SJSA1 (cell line): ENCODE results near the gene SLCO2A1. TPM values are rescaled to one million over a fixed set of nuclear protein-coding genes. Genes with fewer than 3 reads are reported as not detected.
A peak's percentile ranks its signal among the peaks of the same experiment; 100 is the strongest.

Experiments used
- DNase-seq, 2 experiments: peaks; one replicate each; pipeline ENCODE4 v3.0.0-alpha.2; 2015 to 2020; ENCODE audit warnings: low spot score in 2 of 2, low read depth in 1 of 2
- H3K27ac ChIP-seq: fragments of 250-450 bp; sonication (Bioruptor Pico); 2 replicates; pipeline ENCODE4 v1.5.1; 2020; ENCODE audit warnings: mild to moderate bottlenecking, moderate library complexity
- H3K27me3 ChIP-seq: fragments of 250-450 bp; sonication (Bioruptor Pico); replicated peaks from 2 replicates; pipeline ENCODE4 v1.5.1; 2020; ENCODE audit warnings: mild to moderate bottlenecking, moderate library complexity
- H3K36me3 ChIP-seq: fragments of 250-450 bp; sonication (Bioruptor Pico); 2 replicates; pipeline ENCODE4 v1.5.1; 2020; ENCODE audit warnings: mild to moderate bottlenecking
- H3K4me1 ChIP-seq: fragments of 250-450 bp; sonication (Bioruptor Pico); replicated peaks from 2 replicates; pipeline ENCODE4 v1.6.1; 2021; ENCODE audit warnings: mild to moderate bottlenecking
- H3K4me3 ChIP-seq: fragments of 250-450 bp; sonication (Bioruptor Pico); 2 replicates; pipeline ENCODE4 v1.5.1; 2020; ENCODE audit warnings: mild to moderate bottlenecking
- H3K9me3 ChIP-seq: fragments of 250-450 bp; sonication (Bioruptor Pico); replicated peaks from 2 replicates; pipeline ENCODE4 v1.5.1; 2020; ENCODE audit warnings: mild to moderate bottlenecking
- total RNA-seq: library from RNA; depleted of rRNA; stranded (reverse); fragments of >200 nt; shearing (Covaris generic); gene quantifications from 2 replicates; pipeline ENCODE4 v1.2.3, GENCODE V29; 2014

SLCO2A1 gene
- total RNA-seq, 1 experiment from 2014 or later: 0.16 TPM

- H3K9me3 ChIP-seq: no peaks in the 10 kb centered on the region
- H3K36me3 ChIP-seq: no peaks in the 10 kb centered on the region
- H3K4me3 ChIP-seq: no peak overlapping the region
- DNase-seq: no peak
- peaks cover 51% of the 10 kb centered on the region for H3K4me1 ChIP-seq
- H3K27ac ChIP-seq: peak overlapping the region; percentile 34; the same call in 1 of the 2 replicates
- no peaks in the 10 kb centered on the region for H3K27me3 ChIP-seq
Measured at GRCh38 chr3:133945381-133946095, 84.2 kb downstream of the SLCO2A1 start.

- Histone ChIP-seq H3K9me3 (no peaks in the 10 kb centered on the region), H3K36me3 (no peaks in the 10 kb centered on the region), H3K27ac (peak overlapping the region; percentile 34), H3K4me1 (peaks cover 51% of the 10 kb centered on the region), H3K27me3 (no peaks in the 10 kb centered on the region), H3K4me3 (no peak overlapping the region)
- peak; percentile 75 to 81 for DNase-seq
Measured at GRCh38 chr3:133944641-133945380, 84.9 kb downstream of the SLCO2A1 start.

- peaks cover 48% of the 10 kb centered on the region for H3K4me1 ChIP-seq
- H3K27me3 ChIP-seq: no peaks in the 10 kb centered on the region
- no peak overlapping the region for H3K4me3 ChIP-seq
- no peaks in the 10 kb centered on the region for H3K36me3 ChIP-seq
- no peaks in the 10 kb centered on the region for H3K9me3 ChIP-seq
- peak overlapping the region; percentile 34 for H3K27ac ChIP-seq
- DNase-seq: peak; percentile 69 to 75
Measured at GRCh38 chr3:133944181-133944580, 85.5 kb downstream of the SLCO2A1 start.

- Histone ChIP-seq H3K4me3 (no peak overlapping the region), H3K36me3 (no peaks in the 10 kb centered on the region), H3K27me3 (no peaks in the 10 kb centered on the region), H3K4me1 (peaks cover 47% of the 10 kb centered on the region), H3K9me3 (no peaks in the 10 kb centered on the region), H3K27ac (peak overlapping the region; percentile 34; the same call in 1 of the 2 replicates)
- peak; percentile 56 to 80 for DNase-seq
Measured at GRCh38 chr3:133943639-133944141, 86.0 kb downstream of the SLCO2A1 start.

- H3K27me3 ChIP-seq: no peaks in the 10 kb centered on the region
- no peak overlapping the region for H3K4me3 ChIP-seq
- peaks cover 47% of the 10 kb centered on the region for H3K4me1 ChIP-seq
- H3K9me3 ChIP-seq: no peaks in the 10 kb centered on the region
- peak overlapping the region; percentile 9; the same call in 1 of the 2 replicates for H3K27ac ChIP-seq
- no peak for DNase-seq
- no peaks in the 10 kb centered on the region for H3K36me3 ChIP-seq
Measured at GRCh38 chr3:133943031-133943535, 86.6 kb downstream of the SLCO2A1 start.

GRCh38 chr3:133941415-133941821 is 88.3 kb downstream of the SLCO2A1 start:
- no peak overlapping the region for H3K4me3 ChIP-seq
- H3K4me1 ChIP-seq: peaks cover 47% of the 10 kb centered on the region
- H3K36me3 ChIP-seq: no peaks in the 10 kb centered on the region
- H3K27me3 ChIP-seq: no peaks in the 10 kb centered on the region
- H3K27ac ChIP-seq: no peak overlapping the region
- no peak for DNase-seq
- no peaks in the 10 kb centered on the region for H3K9me3 ChIP-seq

GRCh38 chr3:133940536-133940935 is 89.2 kb downstream of the SLCO2A1 start:
- DNase-seq: no peak
- no peak overlapping the region for H3K4me3 ChIP-seq

GRCh38 chr3:133939463-133939835 is 90.3 kb downstream of the SLCO2A1 start:
- H3K9me3 ChIP-seq: no peaks in the 10 kb centered on the region
- H3K4me1 ChIP-seq: peaks cover 31% of the 10 kb centered on the region
- DNase-seq: no peak
- no peaks in the 10 kb centered on the region for H3K36me3 ChIP-seq
- no peak overlapping the region for H3K4me3 ChIP-seq
- no peak overlapping the region for H3K27ac ChIP-seq
- no peaks in the 10 kb centered on the region for H3K27me3 ChIP-seq

More at GRCh38 chr3:133940536-133940935, 89.2 kb downstream of the SLCO2A1 start:
- Histone ChIP-seq H3K9me3 (no peaks in the 10 kb centered on the region), H3K27me3 (no peaks in the 10 kb centered on the region), H3K4me1 (peaks cover 42% of the 10 kb centered on the region), H3K36me3 (no peaks in the 10 kb centered on the region), H3K27ac (no peak overlapping the region)

GRCh38 chr3:133938770-133939462 is 90.8 kb downstream of the SLCO2A1 start:
- H3K4me3 ChIP-seq: no peak overlapping the region
- H3K4me1 ChIP-seq: peaks cover 26% of the 10 kb centered on the region
- H3K9me3 ChIP-seq: no peaks in the 10 kb centered on the region
- no peaks in the 10 kb centered on the region for H3K36me3 ChIP-seq
- DNase-seq: no peak
- H3K27me3 ChIP-seq: no peaks in the 10 kb centered on the region
- H3K27ac ChIP-seq: no peak overlapping the region

- no peak overlapping the region for H3K4me3 ChIP-seq
- peaks cover 17% of the 10 kb centered on the region for H3K4me1 ChIP-seq
- no peaks in the 10 kb centered on the region for H3K36me3 ChIP-seq
- H3K27me3 ChIP-seq: no peaks in the 10 kb centered on the region
- no peaks in the 10 kb centered on the region for H3K9me3 ChIP-seq
- H3K27ac ChIP-seq: no peak overlapping the region
- no peak for DNase-seq
Measured at GRCh38 chr3:133937756-133938601, 91.7 kb downstream of the SLCO2A1 start.

GRCh38 chr3:133937061-133937686 is 92.6 kb downstream of the SLCO2A1 start:
- no peaks in the 10 kb centered on the region for H3K27me3 ChIP-seq
- DNase-seq: no peak
- H3K27ac ChIP-seq: no peak overlapping the region
- H3K36me3 ChIP-seq: no peaks in the 10 kb centered on the region
- peaks cover 9% of the 10 kb centered on the region for H3K4me1 ChIP-seq
- no peaks in the 10 kb centered on the region for H3K9me3 ChIP-seq
- H3K4me3 ChIP-seq: no peak overlapping the region

- H3K27ac ChIP-seq: no peak overlapping the region
- H3K4me3 ChIP-seq: no peak overlapping the region
- H3K27me3 ChIP-seq: no peaks in the 10 kb centered on the region
- no peaks in the 10 kb centered on the region for H3K9me3 ChIP-seq
- no peak for DNase-seq
- H3K4me1 ChIP-seq: no peaks in the 10 kb centered on the region; the same call in 1 of the 2 replicates
- H3K36me3 ChIP-seq: no peaks in the 10 kb centered on the region
Measured at GRCh38 chr3:133935843-133936769, 93.6 kb downstream of the SLCO2A1 start.
